T-helper 17 cell (primary cell): ENCODE results near the gene TSPAN13. TPM values are rescaled to one million over a fixed set of nuclear protein-coding genes. Genes with fewer than 3 reads are reported as not detected.

Experiments
- ATAC-seq: fragments of 150-1000 bp; cut with Tn5 transposase; 2 replicates; pipeline ENCODE4 v1.10.0; 2021; ENCODE audit warnings: mild to moderate bottlenecking, moderate library complexity
- DNase-seq, 3 donors: peaks; one replicate each; pipeline versions ENCODE4 v3.0.0 to v3.0.0-alpha.2; 2020 to 2021
- H3K9me3 ChIP-seq: one replicate; pipeline ENCODE4 v1.7.0; 2013; ENCODE audit warnings: low read length, mild to moderate bottlenecking; ENCODE audit not compliant: control insufficient read depth, poor library complexity, severe bottlenecking
- H3K27ac Mint-ChIP-seq: one replicate; pipeline ENCODE4 v1.8.0; 2022; ENCODE audit warnings: mild to moderate bottlenecking, moderate library complexity, mixed read lengths
- H3K27me3 Mint-ChIP-seq: one replicate; pipeline ENCODE4 v1.8.0; 2022; ENCODE audit warnings: mixed read lengths
- H3K36me3 Mint-ChIP-seq: one replicate; pipeline ENCODE4 v1.8.0; 2022; ENCODE audit warnings: low read depth, mixed read lengths
- H3K4me1 Mint-ChIP-seq: one replicate; pipeline ENCODE4 v1.8.0; 2022; ENCODE audit warnings: mild to moderate bottlenecking, mixed read lengths
- H3K4me3 Mint-ChIP-seq: one replicate; pipeline ENCODE4 v1.8.0; 2022; ENCODE audit warnings: mild to moderate bottlenecking, moderate library complexity, mixed read lengths
- total RNA-seq, 4 donors: library from RNA in 2 of 4; stranded (reverse) in 2 of 4; gene quantifications; one replicate each; pipeline ENCODE4 v1.2.3 and lab custom pipeline; 2022 to 2026

TSPAN13 gene
- total RNA-seq, 2 donors from 2014 or later = 0.42 to 1.4 TPM

DNA sequence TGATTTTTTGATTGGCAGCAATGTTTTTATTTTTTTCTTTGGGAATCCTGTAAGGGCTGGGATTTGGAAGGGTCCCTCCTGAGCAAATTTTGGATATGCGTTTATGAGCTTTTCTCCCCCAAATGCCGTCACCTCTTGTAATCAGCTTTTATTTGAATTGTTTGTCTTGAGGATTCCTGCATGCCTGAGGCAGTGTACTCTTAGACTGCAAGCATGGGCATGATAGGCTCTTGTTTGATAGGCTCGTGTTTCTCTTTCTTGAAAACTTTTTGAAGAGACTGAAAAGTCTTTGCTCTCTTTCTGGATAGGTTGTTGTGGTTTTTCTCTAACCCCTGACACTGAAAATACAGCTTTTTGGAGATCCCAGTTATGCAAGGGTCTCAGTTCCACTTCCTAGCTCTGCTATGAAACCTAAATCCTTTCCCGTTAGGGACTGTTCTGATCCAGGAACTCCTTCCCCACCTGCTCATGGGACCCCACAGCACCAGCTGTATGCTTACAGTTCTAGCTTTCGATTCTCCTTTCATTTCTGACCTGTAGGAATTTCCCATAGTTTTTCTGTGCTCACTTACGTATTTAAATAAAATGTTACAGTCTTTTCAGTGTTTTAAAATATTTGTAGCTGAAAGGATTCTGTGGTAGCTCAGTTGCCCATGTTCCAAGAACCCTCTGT, 17.2 kb downstream of the TSPAN13 start:
- ATAC-seq (no peak), DNase-seq (no peak)
- peaks cover 26% of the 10 kb centered on the region for H3K27me3 Mint-ChIP-seq
- peaks cover 2% of the 10 kb centered on the region for H3K4me1 Mint-ChIP-seq
- H3K27ac Mint-ChIP-seq = no peak overlapping the region
- no peaks in the 10 kb centered on the region for H3K9me3 ChIP-seq
- peaks cover 2% of the 10 kb centered on the region for H3K36me3 Mint-ChIP-seq
- H3K4me3 Mint-ChIP-seq = no peak overlapping the region

DNA sequence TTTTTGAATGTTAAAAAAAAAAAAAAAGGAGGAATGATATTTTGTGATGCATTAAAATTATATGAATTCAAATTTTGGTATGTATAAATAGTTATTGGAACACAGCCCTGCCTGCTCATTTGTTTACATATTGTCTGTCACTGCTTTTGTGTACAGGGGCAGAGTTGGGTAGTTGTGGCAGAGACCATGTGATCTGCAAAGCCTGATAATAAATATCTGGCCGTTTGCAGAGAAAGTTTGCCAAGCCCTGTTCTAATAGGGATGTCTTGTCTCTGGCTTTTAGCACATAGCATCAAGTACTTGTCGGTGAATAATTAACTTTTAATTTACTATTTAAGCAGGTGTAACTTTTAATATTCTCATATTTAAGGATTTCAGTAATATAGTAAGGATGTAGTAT, 19.8 kb downstream of the TSPAN13 start:
- ATAC-seq = no peak

DNA sequence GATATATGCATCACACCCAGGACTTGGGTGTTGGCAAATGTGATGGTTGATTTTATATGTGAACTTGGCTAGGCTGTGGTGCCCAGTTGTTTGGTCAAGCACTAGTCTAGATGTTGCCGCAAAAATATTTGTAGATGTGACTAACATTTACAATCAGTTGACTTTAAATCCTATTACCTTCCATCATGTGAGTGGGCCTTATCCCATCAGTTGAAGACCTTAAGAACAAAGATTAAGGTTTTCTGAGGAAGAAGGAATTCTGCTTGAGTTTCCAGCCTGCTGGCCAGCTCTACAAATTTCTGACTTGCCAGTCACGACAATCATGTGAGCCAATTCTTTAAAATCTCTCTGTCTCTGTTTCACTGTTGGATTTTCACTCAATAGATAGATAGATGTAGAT, 20.3 kb downstream of the TSPAN13 start:
- ATAC-seq = no peak
- H3K9me3 ChIP-seq = no peaks in the 10 kb centered on the region
- H3K4me1 Mint-ChIP-seq = peaks cover 2% of the 10 kb centered on the region
- DNase-seq = no peak
- peaks cover 27% of the 10 kb centered on the region for H3K27me3 Mint-ChIP-seq
- H3K36me3 Mint-ChIP-seq = peaks cover 2% of the 10 kb centered on the region
- no peak overlapping the region for H3K4me3 Mint-ChIP-seq
- no peak overlapping the region for H3K27ac Mint-ChIP-seq

More for the DNA sequence above, 19.8 kb downstream of the TSPAN13 start:
- Mint-ChIP-seq H3K27me3 (peaks cover 27% of the 10 kb centered on the region), H3K4me3 (no peak overlapping the region), H3K36me3 (peaks cover 2% of the 10 kb centered on the region), H3K27ac (no peak overlapping the region), H3K4me1 (peaks cover 2% of the 10 kb centered on the region)
- H3K9me3 ChIP-seq = no peaks in the 10 kb centered on the region
- no peak for DNase-seq

DNA sequence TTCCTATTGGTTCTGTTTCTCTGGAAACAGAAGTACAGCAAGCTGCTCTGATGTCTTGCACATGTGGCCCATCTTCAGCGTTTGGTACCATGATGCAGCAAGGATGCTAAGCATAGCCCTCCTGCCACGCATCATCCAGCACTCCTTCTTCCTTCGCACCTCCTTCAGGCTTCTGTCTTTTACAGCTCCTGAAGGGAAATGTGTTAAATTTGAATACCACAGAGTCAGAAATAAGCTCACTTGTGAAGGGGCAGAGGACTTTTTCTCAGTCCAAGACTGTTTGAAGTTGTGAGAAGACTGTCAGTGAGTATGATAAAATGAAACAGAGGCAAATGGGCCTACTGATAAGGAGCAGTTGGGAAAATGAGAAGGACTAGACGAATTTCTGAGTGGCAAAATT, 20.7 kb downstream of the TSPAN13 start:
- H3K9me3 ChIP-seq = no peaks in the 10 kb centered on the region
- DNase-seq (no peak), ATAC-seq (no peak)
- Mint-ChIP-seq H3K27ac (no peak overlapping the region), H3K27me3 (peaks cover 27% of the 10 kb centered on the region), H3K36me3 (peaks cover 2% of the 10 kb centered on the region), H3K4me3 (no peak overlapping the region), H3K4me1 (peaks cover 2% of the 10 kb centered on the region)

DNA sequence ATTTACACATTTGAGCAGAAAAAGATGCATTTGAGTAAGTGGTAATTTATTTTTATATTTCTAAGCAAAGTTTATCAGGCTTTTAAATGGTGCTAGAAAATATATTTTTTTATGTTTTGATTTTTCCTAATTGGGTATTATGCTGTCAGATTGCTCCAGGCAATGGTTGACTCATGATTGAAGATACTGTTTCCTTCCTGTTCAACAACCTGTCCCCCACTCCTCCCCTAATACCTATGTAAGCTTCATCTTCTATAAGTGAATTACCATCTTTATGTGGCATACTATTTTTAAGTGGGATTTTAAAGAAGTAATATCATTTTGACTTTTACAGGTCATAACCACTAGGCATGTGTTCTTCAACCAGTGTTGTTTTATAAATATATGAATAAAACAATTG, 21.4 kb downstream of the TSPAN13 start:
- H3K9me3 ChIP-seq = no peaks in the 10 kb centered on the region
- Mint-ChIP-seq H3K4me3 (no peak overlapping the region), H3K27me3 (peaks cover 27% of the 10 kb centered on the region), H3K27ac (no peak overlapping the region), H3K36me3 (peaks cover 2% of the 10 kb centered on the region), H3K4me1 (peaks cover 2% of the 10 kb centered on the region)
- ATAC-seq (no peak), DNase-seq (no peak)

DNA sequence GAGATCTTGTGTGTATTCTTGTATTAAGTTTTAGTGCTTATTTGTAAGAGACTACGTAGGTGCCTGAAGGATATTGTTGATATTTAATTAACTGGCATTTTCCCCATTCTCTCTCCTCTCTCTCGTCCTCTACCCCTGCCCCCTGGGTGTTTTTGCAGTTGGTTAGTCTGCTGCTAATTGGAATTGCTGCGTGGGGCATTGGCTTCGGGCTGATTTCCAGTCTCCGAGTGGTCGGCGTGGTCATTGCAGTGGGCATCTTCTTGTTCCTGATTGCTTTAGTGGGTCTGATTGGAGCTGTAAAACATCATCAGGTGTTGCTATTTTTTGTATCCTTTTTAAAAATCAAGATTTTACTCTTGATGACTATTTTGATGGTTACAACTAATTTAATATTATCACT, 22.5 kb downstream of the TSPAN13 start:
- peaks cover 2% of the 10 kb centered on the region for H3K36me3 Mint-ChIP-seq
- peaks cover 2% of the 10 kb centered on the region for H3K4me1 Mint-ChIP-seq
- no peak overlapping the region for H3K4me3 Mint-ChIP-seq
- ATAC-seq = no peak
- peaks cover 20% of the 10 kb centered on the region for H3K27me3 Mint-ChIP-seq
- no peak for DNase-seq
- no peaks in the 10 kb centered on the region for H3K9me3 ChIP-seq
- no peak overlapping the region for H3K27ac Mint-ChIP-seq

DNA sequence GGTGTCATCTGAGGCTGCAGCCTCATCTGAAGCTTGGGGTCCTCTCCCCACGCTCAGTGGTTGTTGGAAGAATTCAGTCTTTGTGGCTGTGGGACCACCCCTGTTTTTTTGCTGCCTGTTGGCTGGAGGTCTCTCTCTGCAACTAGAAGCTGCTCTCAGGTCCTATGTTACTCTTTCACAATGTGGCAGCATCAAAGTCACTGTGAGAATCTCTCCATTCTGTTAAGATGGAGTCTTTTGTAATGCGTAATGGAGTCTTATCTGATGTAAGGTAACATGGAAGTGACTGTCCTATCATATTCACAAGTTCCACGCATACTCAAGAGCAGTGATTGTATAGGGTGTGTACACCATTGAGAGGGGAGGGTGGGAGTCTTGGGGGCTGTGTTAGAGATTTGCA, 24.9 kb downstream of the TSPAN13 start:
- Mint-ChIP-seq H3K27ac (no peak overlapping the region), H3K4me1 (peaks cover 2% of the 10 kb centered on the region), H3K27me3 (peaks cover 6% of the 10 kb centered on the region), H3K4me3 (no peak overlapping the region), H3K36me3 (no peaks in the 10 kb centered on the region)
- DNase-seq (no peak), ATAC-seq (no peak)
- H3K9me3 ChIP-seq = no peaks in the 10 kb centered on the region

DNA sequence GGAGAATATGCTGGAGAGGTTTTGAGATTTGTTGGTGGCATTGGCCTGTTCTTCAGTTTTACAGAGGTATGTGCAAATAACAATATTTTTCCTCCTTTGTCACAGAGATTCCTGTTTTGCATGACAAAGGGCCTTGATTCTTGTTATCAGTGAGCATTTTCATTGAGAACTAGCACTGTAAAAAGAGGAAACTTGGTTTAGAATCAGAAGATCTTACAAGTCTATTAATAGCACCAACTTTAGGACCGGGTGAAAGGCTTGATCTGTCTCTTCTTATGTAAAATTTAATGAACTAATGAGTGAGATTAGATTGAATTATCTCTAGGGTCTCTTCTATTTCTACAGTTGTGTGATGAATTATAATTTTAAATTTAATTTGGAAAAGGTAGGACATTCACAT, 25.5 kb downstream of the TSPAN13 start:
- DNase-seq = no peak
- no peak overlapping the region for H3K4me3 Mint-ChIP-seq

DNA sequence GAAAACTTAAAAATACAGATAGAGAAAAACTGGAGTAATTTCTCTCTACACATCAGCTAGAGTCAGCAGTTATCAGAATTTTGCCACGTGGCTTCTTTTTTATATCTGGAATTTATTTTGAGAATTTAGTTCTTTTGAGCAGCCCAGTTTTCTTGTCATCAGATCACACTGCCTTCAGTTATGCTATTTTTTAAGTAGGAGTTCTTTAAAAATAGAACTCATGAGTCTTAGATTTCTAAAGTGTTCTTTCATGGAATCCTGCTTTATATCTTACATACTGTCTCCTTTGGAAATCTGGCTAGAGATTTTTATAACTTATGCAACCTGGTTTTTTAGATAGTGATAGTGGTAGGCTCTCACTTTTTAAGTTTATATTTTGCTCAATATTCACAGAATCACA, 27.0 kb downstream of the TSPAN13 start:
- H3K27me3 Mint-ChIP-seq = peaks cover 6% of the 10 kb centered on the region
- H3K27ac Mint-ChIP-seq = no peak overlapping the region
- ATAC-seq = no peak
- H3K4me3 Mint-ChIP-seq = no peak overlapping the region
- no peaks in the 10 kb centered on the region for H3K36me3 Mint-ChIP-seq
- no peak for DNase-seq
- H3K9me3 ChIP-seq = no peaks in the 10 kb centered on the region
- no peaks in the 10 kb centered on the region for H3K4me1 Mint-ChIP-seq

More for the DNA sequence above, 25.5 kb downstream of the TSPAN13 start:
- Mint-ChIP-seq H3K27me3 (peaks cover 6% of the 10 kb centered on the region), H3K4me1 (peaks cover 2% of the 10 kb centered on the region), H3K36me3 (no peaks in the 10 kb centered on the region), H3K27ac (no peak overlapping the region)
- ATAC-seq = no peak
- H3K9me3 ChIP-seq = no peaks in the 10 kb centered on the region

DNA sequence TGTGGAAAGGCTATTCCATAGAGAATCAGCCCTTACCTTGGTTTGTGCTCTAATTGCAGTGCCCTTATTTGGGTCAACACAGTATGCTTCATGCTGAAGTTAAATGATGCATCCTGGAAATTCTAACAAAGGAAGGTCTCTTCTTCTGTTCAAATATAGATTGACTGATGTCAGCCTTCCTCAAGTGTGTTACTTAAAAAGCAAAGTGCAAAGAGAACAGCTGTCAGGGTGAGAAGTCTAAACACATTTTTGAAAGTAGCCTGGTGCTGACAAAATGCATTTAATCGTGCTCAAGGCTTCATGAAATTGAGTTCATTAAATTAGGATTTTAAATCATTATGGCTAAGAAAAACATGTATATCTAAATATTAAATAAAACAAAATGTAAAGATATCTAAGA, 31.8 kb downstream of the TSPAN13 start:
- Mint-ChIP-seq H3K4me1 (no peaks in the 10 kb centered on the region), H3K4me3 (no peak overlapping the region), H3K36me3 (no peaks in the 10 kb centered on the region), H3K27me3 (no peaks in the 10 kb centered on the region), H3K27ac (no peak overlapping the region)
- no peaks in the 10 kb centered on the region for H3K9me3 ChIP-seq
- DNase-seq = no peak
- no peak for ATAC-seq

DNA sequence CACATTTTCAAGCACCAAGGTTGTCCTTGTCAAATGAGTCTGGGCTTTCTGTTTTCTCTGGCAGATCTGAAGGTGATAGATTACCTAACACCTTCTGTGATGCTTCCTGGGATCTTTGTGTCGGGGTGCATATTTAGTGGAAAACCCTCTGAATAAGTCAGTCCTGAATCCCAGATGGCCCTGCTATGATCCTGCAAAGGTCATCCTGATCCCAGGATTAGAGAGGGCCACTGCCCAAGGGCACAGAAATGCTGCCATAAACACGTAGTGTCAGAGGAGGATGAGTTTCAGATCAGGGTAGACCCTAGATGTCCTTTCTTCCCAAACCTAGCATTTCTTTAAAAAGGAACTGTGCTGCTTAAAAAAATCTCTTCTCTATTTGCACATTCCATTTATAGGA, 32.3 kb downstream of the TSPAN13 start:
- Mint-ChIP-seq H3K4me3 (no peak overlapping the region), H3K27me3 (no peaks in the 10 kb centered on the region), H3K36me3 (no peaks in the 10 kb centered on the region), H3K4me1 (no peaks in the 10 kb centered on the region), H3K27ac (no peak overlapping the region)
- DNase-seq = no peak
- ATAC-seq = no peak
- no peaks in the 10 kb centered on the region for H3K9me3 ChIP-seq

DNA sequence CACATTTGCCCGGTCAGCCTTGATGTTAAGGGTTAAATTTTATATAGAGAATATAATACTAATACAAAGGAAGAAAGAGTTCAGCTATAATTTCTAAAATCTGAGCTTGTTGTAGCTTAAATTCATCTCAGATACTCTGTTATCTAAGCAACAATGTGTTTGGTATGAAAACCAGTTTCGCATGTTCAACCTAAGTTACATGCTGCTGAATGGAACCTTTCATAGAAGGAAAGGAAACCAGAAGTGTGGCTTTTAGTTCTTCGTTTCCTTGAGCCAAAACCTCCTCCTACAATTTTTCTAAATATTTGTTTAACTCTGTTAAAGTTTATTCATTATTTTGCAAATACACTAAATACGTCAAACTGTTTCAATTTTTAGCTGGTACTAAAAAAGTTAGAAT, 32.7 kb downstream of the TSPAN13 start:
- H3K27me3 Mint-ChIP-seq = peaks cover under 1% of the 10 kb centered on the region
- H3K27ac Mint-ChIP-seq = no peak overlapping the region
- no peaks in the 10 kb centered on the region for H3K4me1 Mint-ChIP-seq
- DNase-seq (no peak), ATAC-seq (no peak)
- H3K4me3 Mint-ChIP-seq = no peak overlapping the region
- H3K36me3 Mint-ChIP-seq = no peaks in the 10 kb centered on the region
- no peaks in the 10 kb centered on the region for H3K9me3 ChIP-seq

DNA sequence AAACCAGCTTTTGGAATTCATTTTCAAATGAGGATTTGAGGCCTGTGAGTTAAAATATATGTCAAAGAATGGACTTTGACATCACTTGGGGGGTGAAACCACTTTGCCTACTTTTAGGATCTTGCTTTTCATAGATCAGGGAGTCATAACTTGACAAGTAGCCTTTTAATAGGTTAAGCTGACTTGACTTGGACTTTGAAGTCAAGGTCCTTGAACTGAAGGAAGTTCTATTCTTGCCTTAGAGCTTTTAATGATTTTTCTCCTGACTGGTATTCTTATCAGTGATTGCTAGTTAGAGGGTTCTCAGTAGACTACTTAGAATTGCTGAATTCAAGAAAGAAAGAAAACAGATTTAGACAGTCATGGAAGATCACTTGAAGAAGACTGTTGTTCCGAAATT, 33.6 kb downstream of the TSPAN13 start:
- H3K36me3 Mint-ChIP-seq = no peaks in the 10 kb centered on the region
- no peaks in the 10 kb centered on the region for H3K9me3 ChIP-seq
- DNase-seq = no peak

DNA sequence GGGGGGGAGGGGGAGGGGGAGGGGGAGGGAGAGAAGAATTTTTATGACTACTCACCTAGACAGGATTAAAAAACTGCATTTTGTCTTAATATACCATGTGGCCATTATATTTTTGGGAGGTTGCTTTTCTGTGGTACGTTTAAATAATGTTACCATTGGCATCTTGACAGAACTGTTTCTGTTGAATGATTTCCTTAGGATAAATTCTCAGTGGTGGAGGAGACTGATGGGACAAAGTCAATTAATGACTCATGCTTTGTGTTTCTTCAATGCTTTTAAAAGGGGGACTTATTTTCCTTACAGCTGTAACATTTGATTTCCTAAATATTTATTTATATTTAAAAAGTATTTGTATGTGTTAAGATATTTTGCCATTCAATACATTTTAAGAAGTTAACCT, 37.5 kb downstream of the TSPAN13 start:
- Mint-ChIP-seq H3K27me3 (peaks cover 34% of the 10 kb centered on the region), H3K36me3 (no peaks in the 10 kb centered on the region), H3K4me3 (no peak overlapping the region), H3K27ac (no peak overlapping the region), H3K4me1 (peaks cover 3% of the 10 kb centered on the region)
- no peaks in the 10 kb centered on the region for H3K9me3 ChIP-seq
- DNase-seq (no peak), ATAC-seq (no peak)

More for the DNA sequence above, 33.6 kb downstream of the TSPAN13 start:
- no peak overlapping the region for H3K27ac Mint-ChIP-seq
- no peak for ATAC-seq
- no peaks in the 10 kb centered on the region for H3K4me1 Mint-ChIP-seq
- peaks cover 9% of the 10 kb centered on the region for H3K27me3 Mint-ChIP-seq
- H3K4me3 Mint-ChIP-seq = no peak overlapping the region
